ENCODE measurements around the gene PTRHD1.
A peak's percentile ranks its signal among the peaks of the same experiment; 100 is the strongest.

The PTRHD1 gene

GRCh38 chr2:24793761-24794435, 707 bp upstream of the PTRHD1 start:
- POLR2A ChIA-PET: no interaction called here
- DNase-seq: no peak
- Histone ChIP-seq H3K4me1 (ENCODE audit: control extremely low read depth in 1 of 4, control insufficient read depth in 4 of 4, insufficient read depth in 4 of 4, low read length in 3 of 4) (peaks cover 8 to 28% (median 18%) of the 10 kb centered on the region in 4 experiments), H3K4me3 (ENCODE audit: control insufficient read depth in 1 of 7, extremely low read depth in 1 of 7, insufficient read depth in 4 of 7, low read depth in 2 of 7, low read length in 6 of 7) (peak overlapping the region; percentile 60 to 99 (median 93)), H3K27ac (ENCODE audit: insufficient read depth in 1 of 2, low read depth in 1 of 2, low read length in 2 of 2, poor library complexity in 1 of 2, severe bottlenecking in 2 of 2) (peak overlapping the region in 1 of 2 experiments; percentile 98), H3K27me3 (replicated peaks in 2 of 5; ENCODE audit: control insufficient read depth in 4 of 5, insufficient read depth in 5 of 5, low read length in 4 of 5) (no peaks in the 10 kb centered on the region), H3K9me3 (ENCODE audit: control extremely low read depth in 1 of 5, control insufficient read depth in 4 of 5, insufficient read depth in 2 of 5, low read depth in 1 of 5, low read length in 4 of 5) (no peaks in the 10 kb centered on the region), H3K36me3 (ENCODE audit: control insufficient read depth in 4 of 4, insufficient read depth in 4 of 4, low read length in 3 of 4) (peaks cover 0 to 30% (median 3%) of the 10 kb centered on the region in 4 experiments)
- 24% methylated on average over 11 of the region's 14 CpGs for WGBS (ENCODE audit: insufficient coverage)
- CTCF ChIA-PET: interaction anchor here (0.9 to 1.3 kb wide), 2 partner anchors 108 to 372 kb away, joined by 3 read pairs; no protein-coding TSS in a partner anchor

GRCh38 chr2:24792542-24792873, 683 bp downstream of the PTRHD1 start:
- ChIA-PET POLR2A (interaction anchor here (0.6 kb wide), 1 partner anchor 23 kb away, joined by 4 read pairs; no protein-coding TSS in a partner anchor), CTCF (interaction anchor here (0.8 to 1.3 kb wide), 5 partner anchors 8 to 370 kb away, joined by 3 read pairs; no protein-coding TSS in a partner anchor)
- Histone ChIP-seq H3K4me1 (ENCODE audit: control extremely low read depth in 1 of 4, control insufficient read depth in 4 of 4, insufficient read depth in 4 of 4, low read length in 3 of 4) (peaks cover 8 to 28% (median 18%) of the 10 kb centered on the region in 4 experiments), H3K9me3 (ENCODE audit: control extremely low read depth in 1 of 5, control insufficient read depth in 4 of 5, insufficient read depth in 2 of 5, low read depth in 1 of 5, low read length in 4 of 5) (no peaks in the 10 kb centered on the region), H3K36me3 (ENCODE audit: control insufficient read depth in 4 of 4, insufficient read depth in 4 of 4, low read length in 3 of 4) (peaks cover 0 to 23% (median 3%) of the 10 kb centered on the region in 4 experiments), H3K4me3 (ENCODE audit: control insufficient read depth in 1 of 7, extremely low read depth in 1 of 7, insufficient read depth in 4 of 7, low read depth in 2 of 7, low read length in 6 of 7) (peak overlapping the region; percentile 60 to 99 (median 93)), H3K27me3 (replicated peaks in 2 of 5; ENCODE audit: control insufficient read depth in 4 of 5, insufficient read depth in 5 of 5, low read length in 4 of 5) (peaks cover 0 to 3% (median 0%) of the 10 kb centered on the region in 5 experiments), H3K27ac (ENCODE audit: insufficient read depth in 1 of 2, low read depth in 1 of 2, low read length in 2 of 2, poor library complexity in 1 of 2, severe bottlenecking in 2 of 2) (peak overlapping the region; percentile 96 to 98)
- DNase-seq: no peak
- WGBS (ENCODE audit: insufficient coverage): 0% methylated on average over 3 of the region's 6 CpGs

GRCh38 chr2:24791452-24791851, 1.7 kb downstream of the PTRHD1 start:
- 100% methylated on average over 5 of the region's 5 CpGs for WGBS (ENCODE audit: insufficient coverage)
- no peaks in the 10 kb centered on the region for H3K9me3 ChIP-seq (ENCODE audit: control extremely low read depth in 1 of 5, control insufficient read depth in 4 of 5, insufficient read depth in 2 of 5, low read depth in 1 of 5, low read length in 4 of 5)
- peaks cover 0 to 13% (median 3%) of the 10 kb centered on the region in 4 experiments for H3K36me3 ChIP-seq (ENCODE audit: control insufficient read depth in 4 of 4, insufficient read depth in 4 of 4, low read length in 3 of 4)
- peak overlapping the region in 1 of 2 experiments; percentile 29 for H3K27ac ChIP-seq (ENCODE audit: insufficient read depth in 1 of 2, low read depth in 1 of 2, low read length in 2 of 2, poor library complexity in 1 of 2, severe bottlenecking in 2 of 2)
- no peak for DNase-seq
- H3K4me3 ChIP-seq (ENCODE audit: control insufficient read depth in 1 of 7, extremely low read depth in 1 of 7, insufficient read depth in 4 of 7, low read depth in 2 of 7, low read length in 6 of 7): no peak overlapping the region
- peaks cover 0 to 6% (median 0%) of the 10 kb centered on the region in 5 experiments for H3K27me3 ChIP-seq (replicated peaks in 2 of 5; ENCODE audit: control insufficient read depth in 4 of 5, insufficient read depth in 5 of 5, low read length in 4 of 5)
- ChIA-PET POLR2A (no interaction called here), CTCF (interaction anchor here (0.9 to 1.8 kb wide), 4 partner anchors 32 to 381 kb away, joined by 3 to 4 read pairs (median 4); no protein-coding TSS in a partner anchor)
- H3K4me1 ChIP-seq (ENCODE audit: control extremely low read depth in 1 of 4, control insufficient read depth in 4 of 4, insufficient read depth in 4 of 4, low read length in 3 of 4): peaks cover 8 to 28% (median 18%) of the 10 kb centered on the region in 4 experiments

GRCh38 chr2:24788816-24789215, 4.4 kb downstream of the PTRHD1 start:
- POLR2A ChIA-PET: no interaction called here
- no peak overlapping the region for H3K4me3 ChIP-seq (ENCODE audit: control insufficient read depth in 1 of 7, extremely low read depth in 1 of 7, insufficient read depth in 4 of 7, low read depth in 2 of 7, low read length in 6 of 7)
- DNase-seq: no peak
- CTCF ChIA-PET: no interaction called here
- no peak overlapping the region for H3K27ac ChIP-seq (ENCODE audit: insufficient read depth in 1 of 2, low read depth in 1 of 2, low read length in 2 of 2, poor library complexity in 1 of 2, severe bottlenecking in 2 of 2)
- H3K36me3 ChIP-seq (ENCODE audit: control insufficient read depth in 4 of 4, insufficient read depth in 4 of 4, low read length in 3 of 4): peaks cover 0 to 3% (median 3%) of the 10 kb centered on the region in 4 experiments
- WGBS (ENCODE audit: insufficient coverage): 94% methylated on average over 3 of the region's 3 CpGs
- peaks cover 6 to 28% (median 20%) of the 10 kb centered on the region in 4 experiments for H3K4me1 ChIP-seq (ENCODE audit: control extremely low read depth in 1 of 4, control insufficient read depth in 4 of 4, insufficient read depth in 4 of 4, low read length in 3 of 4)
- H3K27me3 ChIP-seq (replicated peaks in 2 of 5; ENCODE audit: control insufficient read depth in 4 of 5, insufficient read depth in 5 of 5, low read length in 4 of 5): peaks cover 0 to 11% (median 2%) of the 10 kb centered on the region in 5 experiments
- peaks cover 0 to 4% (median 0%) of the 10 kb centered on the region in 5 experiments for H3K9me3 ChIP-seq (ENCODE audit: control extremely low read depth in 1 of 5, control insufficient read depth in 4 of 5, insufficient read depth in 2 of 5, low read depth in 1 of 5, low read length in 4 of 5)

- Histone ChIP-seq H3K4me1 (ENCODE audit: control extremely low read depth in 1 of 4, control insufficient read depth in 4 of 4, insufficient read depth in 4 of 4, low read length in 3 of 4) (peaks cover 4 to 25% (median 14%) of the 10 kb centered on the region in 4 experiments), H3K27me3 (replicated peaks in 2 of 5; ENCODE audit: control insufficient read depth in 4 of 5, insufficient read depth in 5 of 5, low read length in 4 of 5) (peaks cover 0 to 15% (median 5%) of the 10 kb centered on the region in 5 experiments), H3K9me3 (ENCODE audit: control extremely low read depth in 1 of 5, control insufficient read depth in 4 of 5, insufficient read depth in 2 of 5, low read depth in 1 of 5, low read length in 4 of 5) (peaks cover 0 to 4% (median 2%) of the 10 kb centered on the region in 5 experiments), H3K27ac (ENCODE audit: insufficient read depth in 1 of 2, low read depth in 1 of 2, low read length in 2 of 2, poor library complexity in 1 of 2, severe bottlenecking in 2 of 2) (no peak overlapping the region), H3K36me3 (ENCODE audit: control insufficient read depth in 4 of 4, insufficient read depth in 4 of 4, low read length in 3 of 4) (peaks cover 0 to 3% (median 3%) of the 10 kb centered on the region in 4 experiments), H3K4me3 (ENCODE audit: control insufficient read depth in 1 of 7, extremely low read depth in 1 of 7, insufficient read depth in 4 of 7, low read depth in 2 of 7, low read length in 6 of 7) (no peak overlapping the region)
- 100% methylated on average over 2 of the region's 2 CpGs for WGBS (ENCODE audit: insufficient coverage)
- no peak for DNase-seq
- POLR2A ChIA-PET: no interaction called here
- CTCF ChIA-PET: no interaction called here
Observed at GRCh38 chr2:24787532-24787931, 5.7 kb downstream of the PTRHD1 start.

- H3K4me1 ChIP-seq (ENCODE audit: control extremely low read depth in 1 of 4, control insufficient read depth in 4 of 4, insufficient read depth in 4 of 4, low read length in 3 of 4): peaks cover 0 to 12% (median 9%) of the 10 kb centered on the region in 4 experiments
- H3K27ac ChIP-seq (ENCODE audit: insufficient read depth in 1 of 2, low read depth in 1 of 2, low read length in 2 of 2, poor library complexity in 1 of 2, severe bottlenecking in 2 of 2): no peak overlapping the region
- H3K4me3 ChIP-seq (ENCODE audit: control insufficient read depth in 1 of 7, extremely low read depth in 1 of 7, insufficient read depth in 4 of 7, low read depth in 2 of 7, low read length in 6 of 7): peak overlapping the region in 2 of 7 experiments; percentile 11 to 52
- peak; percentile 44 to 88 (median 81) for DNase-seq
- CTCF ChIA-PET: no interaction called here
- peaks cover 0 to 5% (median 4%) of the 10 kb centered on the region in 5 experiments for H3K9me3 ChIP-seq (ENCODE audit: control extremely low read depth in 1 of 5, control insufficient read depth in 4 of 5, insufficient read depth in 2 of 5, low read depth in 1 of 5, low read length in 4 of 5)
- POLR2A ChIA-PET: no interaction called here
- H3K36me3 ChIP-seq (ENCODE audit: control insufficient read depth in 4 of 4, insufficient read depth in 4 of 4, low read length in 3 of 4): peaks cover 0 to 3% (median 3%) of the 10 kb centered on the region in 4 experiments
- H3K27me3 ChIP-seq (replicated peaks in 2 of 5; ENCODE audit: control insufficient read depth in 4 of 5, insufficient read depth in 5 of 5, low read length in 4 of 5): peaks cover 0 to 17% (median 5%) of the 10 kb centered on the region in 5 experiments
- WGBS (ENCODE audit: insufficient coverage): 30% methylated on average over 6 of the region's 6 CpGs
Observed at GRCh38 chr2:24785671-24786321, 7.4 kb downstream of the PTRHD1 start.

All from common myeloid progenitor, CD34-positive (primary cell).